Fibroblast of mammary gland (primary cell): ENCODE results near the gene FGF14.

Experiments
- DNase-seq: peaks from one replicate; pipeline ENCODE4 v3.0.0-alpha.2; 2010; ENCODE audit warnings: low read depth
- H3K4me3 ChIP-seq: 2 replicates; pipeline ENCODE4 v1.5.1; 2011; ENCODE audit warnings: low read depth, mild to moderate bottlenecking, low read length, moderate library complexity; ENCODE audit not compliant: control insufficient read depth
- TF ChIP-seq, protein P1 (sequence below): conservative IDR thresholded peaks from 2 replicates; pipeline ENCODE4 v1.5.1; 2011; ENCODE audit warnings: low read depth, low read length, inconsistent platforms; ENCODE audit not compliant: control insufficient read depth, insufficient read depth

Gene FGF14

DNA sequence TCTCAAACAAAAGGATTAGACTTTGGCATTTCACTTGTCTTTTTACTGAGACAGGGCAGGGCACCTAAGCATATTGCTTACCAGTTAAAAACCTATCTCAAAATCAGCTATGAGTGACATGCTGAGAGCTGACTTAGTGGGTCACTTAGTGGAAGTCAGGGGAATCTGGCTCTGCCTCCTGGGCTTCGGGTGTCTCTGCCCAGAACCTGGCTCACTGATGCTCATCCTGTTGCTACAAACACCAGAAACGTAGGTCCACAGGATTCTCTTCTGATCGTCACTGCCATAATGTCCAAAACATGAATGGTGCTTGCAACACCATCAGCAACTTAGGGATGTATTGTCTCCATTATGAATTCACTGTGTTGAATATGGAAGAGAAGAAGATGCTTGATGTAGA, 673.2 kb downstream of the FGF14 start:
- no peak for DNase-seq
- no peak overlapping the region for H3K4me3 ChIP-seq
- TF ChIP-seq, protein P1, sequence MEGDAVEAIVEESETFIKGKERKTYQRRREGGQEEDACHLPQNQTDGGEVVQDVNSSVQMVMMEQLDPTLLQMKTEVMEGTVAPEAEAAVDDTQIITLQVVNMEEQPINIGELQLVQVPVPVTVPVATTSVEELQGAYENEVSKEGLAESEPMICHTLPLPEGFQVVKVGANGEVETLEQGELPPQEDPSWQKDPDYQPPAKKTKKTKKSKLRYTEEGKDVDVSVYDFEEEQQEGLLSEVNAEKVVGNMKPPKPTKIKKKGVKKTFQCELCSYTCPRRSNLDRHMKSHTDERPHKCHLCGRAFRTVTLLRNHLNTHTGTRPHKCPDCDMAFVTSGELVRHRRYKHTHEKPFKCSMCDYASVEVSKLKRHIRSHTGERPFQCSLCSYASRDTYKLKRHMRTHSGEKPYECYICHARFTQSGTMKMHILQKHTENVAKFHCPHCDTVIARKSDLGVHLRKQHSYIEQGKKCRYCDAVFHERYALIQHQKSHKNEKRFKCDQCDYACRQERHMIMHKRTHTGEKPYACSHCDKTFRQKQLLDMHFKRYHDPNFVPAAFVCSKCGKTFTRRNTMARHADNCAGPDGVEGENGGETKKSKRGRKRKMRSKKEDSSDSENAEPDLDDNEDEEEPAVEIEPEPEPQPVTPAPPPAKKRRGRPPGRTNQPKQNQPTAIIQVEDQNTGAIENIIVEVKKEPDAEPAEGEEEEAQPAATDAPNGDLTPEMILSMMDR = no peak

DNA sequence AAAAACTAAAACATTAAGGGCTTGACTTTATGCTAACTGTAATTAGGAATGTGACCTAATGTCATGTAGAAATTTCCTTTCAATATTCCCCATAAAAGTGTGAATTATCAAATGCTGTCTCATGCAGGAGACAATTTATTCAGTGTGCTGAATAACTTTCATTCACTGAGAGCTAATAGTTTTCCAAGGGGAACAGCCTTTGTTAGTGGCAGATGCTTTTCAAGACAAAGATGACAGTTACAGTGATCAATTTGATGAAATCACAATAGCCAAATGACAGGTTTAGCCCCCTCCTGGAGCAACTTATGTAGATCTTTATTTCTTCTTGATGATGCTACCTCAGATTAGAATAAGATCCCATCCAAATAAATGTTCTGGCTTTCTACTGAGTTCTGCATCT, 673.8 kb downstream of the FGF14 start:
- TF ChIP-seq, protein P1 = no peak
- no peak for DNase-seq
- H3K4me3 ChIP-seq = no peak overlapping the region

DNA sequence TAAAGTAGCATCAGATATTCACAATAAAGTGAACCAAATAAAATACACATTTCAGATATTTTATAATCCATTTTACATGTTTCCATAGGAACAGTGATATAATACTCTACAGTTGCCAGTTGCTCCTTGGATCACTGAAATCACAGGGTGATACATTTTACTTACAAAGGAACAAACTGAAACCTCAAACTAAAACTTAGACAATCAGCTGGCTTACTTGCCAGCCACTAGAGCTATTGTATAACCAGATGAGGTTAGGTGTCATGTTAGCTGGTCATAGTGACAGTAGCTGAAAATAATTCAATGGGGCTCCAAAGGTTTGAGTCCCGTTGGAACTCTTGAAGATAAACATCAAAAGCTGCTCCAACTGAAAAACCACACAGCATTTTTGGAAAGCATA, 674.7 kb downstream of the FGF14 start:
- DNase-seq = no peak
- no peak overlapping the region for H3K4me3 ChIP-seq
- TF ChIP-seq, protein P1 = no peak

DNA sequence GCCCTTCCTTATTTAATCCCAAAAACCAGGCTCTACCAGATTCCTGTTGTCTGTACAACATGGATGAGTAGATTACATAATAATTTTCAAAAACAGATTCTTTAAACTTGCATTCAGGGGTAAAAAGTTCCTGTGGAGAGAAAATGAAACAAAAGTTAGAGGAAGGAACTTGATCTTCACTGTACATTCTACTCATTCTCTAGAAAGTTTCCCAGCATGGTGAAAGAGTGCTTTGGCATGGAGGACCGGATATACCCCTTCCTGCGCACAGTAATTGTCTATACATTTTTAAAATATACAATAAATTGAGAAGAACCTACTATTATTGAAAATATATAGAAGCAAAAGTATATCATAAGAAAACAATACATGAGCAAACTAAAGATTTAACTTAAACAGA, 675.2 kb downstream of the FGF14 start:
- TF ChIP-seq, protein P1 = no peak

DNA sequence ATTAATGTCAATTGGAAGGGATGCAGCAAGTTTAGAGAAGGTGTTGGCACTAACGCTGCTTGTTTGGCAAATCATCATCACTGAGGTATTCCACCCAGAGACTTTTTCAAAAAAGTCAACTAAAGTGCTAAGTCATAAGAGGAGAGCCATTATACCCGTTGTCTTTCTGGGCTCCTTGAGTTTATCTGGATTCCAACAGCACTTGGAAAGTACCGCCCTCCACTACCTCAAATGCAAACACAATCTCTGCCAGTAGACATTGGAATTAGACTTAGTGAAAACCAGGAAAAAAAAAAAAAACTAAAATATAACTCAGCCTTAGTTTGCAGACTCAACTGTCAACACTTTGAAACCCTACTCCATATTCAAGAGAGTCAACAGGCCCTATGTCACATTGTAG, 683.4 kb downstream of the FGF14 start:
- TF ChIP-seq, protein P1 = no peak
- no peak overlapping the region for H3K4me3 ChIP-seq
- no peak for DNase-seq

More for the DNA sequence above, 675.2 kb downstream of the FGF14 start:
- H3K4me3 ChIP-seq = no peak overlapping the region
- DNase-seq = no peak

DNA sequence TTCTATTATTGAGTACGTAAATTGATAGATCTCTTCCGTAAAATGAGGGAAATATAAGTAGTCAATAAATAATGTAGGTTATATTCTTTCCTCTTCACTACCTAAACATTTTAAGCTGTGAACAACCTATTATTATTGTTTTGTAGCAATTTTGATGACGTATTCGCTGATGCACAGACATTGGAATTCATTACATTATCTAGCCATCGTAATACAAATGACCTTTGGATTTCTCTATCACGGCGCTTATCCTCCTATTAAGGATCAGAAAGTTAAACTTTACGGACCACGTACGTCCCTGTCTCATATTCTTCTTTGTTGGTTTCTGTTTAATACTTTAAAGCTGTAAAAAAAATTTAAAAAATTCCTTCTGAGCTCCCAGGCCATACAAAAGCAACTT, 684.5 kb downstream of the FGF14 start:
- no peak overlapping the region for H3K4me3 ChIP-seq
- TF ChIP-seq, protein P1 = no peak
- DNase-seq = no peak

DNA sequence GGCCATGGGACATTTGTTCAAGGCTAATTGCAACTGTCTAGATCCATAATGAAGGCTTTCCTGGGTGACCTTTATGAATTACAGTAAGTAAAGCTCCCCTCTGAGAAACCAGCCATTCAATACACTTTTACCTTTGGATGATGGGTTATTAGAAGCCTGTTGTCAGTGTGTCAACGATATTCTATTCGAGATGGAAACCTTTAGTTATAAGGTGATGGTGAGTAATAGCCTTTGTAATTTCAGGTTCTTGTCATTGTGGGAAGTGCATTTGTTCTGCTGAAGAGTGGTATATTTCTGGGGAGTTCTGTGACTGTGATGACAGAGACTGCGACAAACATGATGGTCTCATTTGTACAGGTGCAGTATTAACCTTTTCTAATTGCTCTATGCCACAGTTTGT, 687.7 kb downstream of the FGF14 start:
- no peak overlapping the region for H3K4me3 ChIP-seq
- TF ChIP-seq, protein P1 = no peak
- no peak for DNase-seq
